HepG2 (cell line): ENCODE results near the gene SUPT4H1. TPM values are rescaled to one million over a fixed set of nuclear protein-coding genes. Genes with fewer than 3 reads are reported as not detected.

Experiments used
- ARNTL ChIP-seq: sonication (generic); formaldehyde crosslinking; IDR thresholded peaks from 2 replicates; pipeline ENCODE4 v1.4.0; 2020; ENCODE audit warnings: mild to moderate bottlenecking, missing genetic modification reagents
- CSRNP2 ChIP-seq: sonication (generic); formaldehyde crosslinking; conservative IDR thresholded peaks from 2 replicates; pipeline ENCODE4 v1.8.0; 2022; ENCODE audit warnings: low read depth, missing genetic modification reagents
- GATA4 ChIP-seq: sonication (generic); IDR thresholded peaks from 2 replicates; pipeline ENCODE4 v1.6.1; 2016; ENCODE audit warnings: antibody characterized with exemption, low read depth, borderline replicate concordance
- HNF4G ChIP-seq, 2 experiments: sonication (generic) in 1 of 2; formaldehyde crosslinking in 1 of 2; IDR thresholded peaks; 2 replicates each; pipeline versions ENCODE4 v1.4.0 to v1.6.1; 2011 to 2020; ENCODE audit warnings: borderline replicate concordance in 2 of 2, low read depth in 2 of 2, mild to moderate bottlenecking in 2 of 2, low read length in 1 of 2, missing genetic modification reagents in 1 of 2, moderate library complexity in 1 of 2
- JARID2 ChIP-seq: sonication (generic); formaldehyde crosslinking; IDR thresholded peaks from 2 replicates; pipeline ENCODE4 v1.8.1; 2023; ENCODE audit warnings: missing genetic modification reagents, inconsistent platforms; ENCODE audit not compliant: insufficient replicate concordance
- MTA1 ChIP-seq: sonication (generic); formaldehyde crosslinking; IDR thresholded peaks from 2 replicates; pipeline ENCODE4 v1.4.0; 2020; ENCODE audit warnings: missing genetic modification reagents, mild to moderate bottlenecking, borderline replicate concordance
- MYC ChIP-seq: sonication (generic); formaldehyde crosslinking; IDR thresholded peaks from 2 replicates; pipeline ENCODE4 v1.9.0; 2021; ENCODE audit warnings: missing genetic modification reagents, borderline replicate concordance
- SMYD3 ChIP-seq: sonication (generic); formaldehyde crosslinking; IDR thresholded peaks from 2 replicates; pipeline ENCODE4 v1.8.1; 2023; ENCODE audit warnings: mild to moderate bottlenecking, missing genetic modification reagents
- STAT5B ChIP-seq: sonication (generic); formaldehyde crosslinking; IDR thresholded peaks from 2 replicates; pipeline ENCODE4 v1.4.0; 2020; ENCODE audit warnings: missing genetic modification reagents
- ZNF431 ChIP-seq: sonication (generic); formaldehyde crosslinking; IDR thresholded peaks from 2 replicates; pipeline ENCODE4 v1.9.0; 2022; ENCODE audit warnings: missing genetic modification reagents, low read depth, mild to moderate bottlenecking, borderline replicate concordance
- ZNF747 ChIP-seq: sonication (generic); formaldehyde crosslinking; IDR thresholded peaks from 2 replicates; pipeline ENCODE4 v1.8.1; 2023; ENCODE audit warnings: missing genetic modification reagents, mild to moderate bottlenecking, borderline replicate concordance
- ZNF777 ChIP-seq: sonication (generic); formaldehyde crosslinking; IDR thresholded peaks from 2 replicates; pipeline ENCODE4 v1.4.0; 2020; ENCODE audit warnings: missing genetic modification reagents
- ZSCAN25 ChIP-seq: sonication (generic); formaldehyde crosslinking; IDR thresholded peaks from 2 replicates; pipeline ENCODE4 v1.8.0; 2022; ENCODE audit warnings: mild to moderate bottlenecking, missing genetic modification reagents
- polyA plus RNA-seq, 8 experiments: library from polyadenylated mRNA; depleted of rRNA in 3 of 8; stranded (reverse) in 7 of 8; unstranded in 1 of 8; fragments of >200 nt; fragmentation: Illumina TruSeq in 4 of 8; extraction: Trizol in 4 of 8; gene quantifications; 2 replicates each; pipeline versions ENCODE4 v1.2.1 to v1.2.3, GENCODE V29; 2011 to 2016; ENCODE audit warnings: low read depth in 4 of 8, missing spikeins in 1 of 8, mixed read lengths in 1 of 8; ENCODE audit not compliant: insufficient read depth in 1 of 8
- total RNA-seq, 5 experiments: library from RNA; depleted of rRNA; stranded (reverse); fragments of >200 nt; fragmentation: Illumina TruSeq; extraction: Trizol; gene quantifications; 2 replicates each; pipeline ENCODE4 v1.2.3, GENCODE V29; 2016; ENCODE audit warnings: low read depth in 1 of 5
- TF ChIP-seq, protein P1 (sequence below): sonication (generic); formaldehyde crosslinking; IDR thresholded peaks from 2 replicates; pipeline ENCODE4 v1.4.0; 2020; ENCODE audit warnings: mild to moderate bottlenecking, missing genetic modification reagents
- TF ChIP-seq, protein P2 (sequence below): sonication (generic); formaldehyde crosslinking; IDR thresholded peaks from 2 replicates; pipeline ENCODE4 v1.9.0; 2021; ENCODE audit warnings: missing genetic modification reagents, borderline replicate concordance
- TF ChIP-seq, protein P3 (sequence below): sonication (generic); formaldehyde crosslinking; IDR thresholded peaks from 2 replicates; pipeline ENCODE4 v1.4.0; 2020; ENCODE audit warnings: mild to moderate bottlenecking, missing genetic modification reagents
- TF ChIP-seq, protein P4 (sequence below): sonication (generic); formaldehyde crosslinking; IDR thresholded peaks from 2 replicates; pipeline ENCODE4 v1.4.0; 2020; ENCODE audit warnings: missing genetic modification reagents

The SUPT4H1 gene
- total and polyA plus RNA-seq, 2 of the 13 experiments (the other 11 are each of a cell fraction or from before 2014, with no cell fraction given): 155 to 244 TPM

- TF ChIP-seq, protein P1, sequence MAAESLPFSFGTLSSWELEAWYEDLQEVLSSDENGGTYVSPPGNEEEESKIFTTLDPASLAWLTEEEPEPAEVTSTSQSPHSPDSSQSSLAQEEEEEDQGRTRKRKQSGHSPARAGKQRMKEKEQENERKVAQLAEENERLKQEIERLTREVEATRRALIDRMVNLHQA (CRISPR knock-in tag): peak; percentile 28; the same call in 1 of the 2 replicates
- peak; percentile 69; the same call in 1 of the 2 replicates for TF ChIP-seq ZSCAN25 (CRISPR knock-in tag)
- TF ChIP-seq JARID2 (CRISPR knock-in tag): no peak
- 0 out of 2 replicates have a peak, but pooled peaks have one; percentile 60 for TF ChIP-seq SMYD3 (CRISPR knock-in tag)
- TF ChIP-seq, protein P2, sequence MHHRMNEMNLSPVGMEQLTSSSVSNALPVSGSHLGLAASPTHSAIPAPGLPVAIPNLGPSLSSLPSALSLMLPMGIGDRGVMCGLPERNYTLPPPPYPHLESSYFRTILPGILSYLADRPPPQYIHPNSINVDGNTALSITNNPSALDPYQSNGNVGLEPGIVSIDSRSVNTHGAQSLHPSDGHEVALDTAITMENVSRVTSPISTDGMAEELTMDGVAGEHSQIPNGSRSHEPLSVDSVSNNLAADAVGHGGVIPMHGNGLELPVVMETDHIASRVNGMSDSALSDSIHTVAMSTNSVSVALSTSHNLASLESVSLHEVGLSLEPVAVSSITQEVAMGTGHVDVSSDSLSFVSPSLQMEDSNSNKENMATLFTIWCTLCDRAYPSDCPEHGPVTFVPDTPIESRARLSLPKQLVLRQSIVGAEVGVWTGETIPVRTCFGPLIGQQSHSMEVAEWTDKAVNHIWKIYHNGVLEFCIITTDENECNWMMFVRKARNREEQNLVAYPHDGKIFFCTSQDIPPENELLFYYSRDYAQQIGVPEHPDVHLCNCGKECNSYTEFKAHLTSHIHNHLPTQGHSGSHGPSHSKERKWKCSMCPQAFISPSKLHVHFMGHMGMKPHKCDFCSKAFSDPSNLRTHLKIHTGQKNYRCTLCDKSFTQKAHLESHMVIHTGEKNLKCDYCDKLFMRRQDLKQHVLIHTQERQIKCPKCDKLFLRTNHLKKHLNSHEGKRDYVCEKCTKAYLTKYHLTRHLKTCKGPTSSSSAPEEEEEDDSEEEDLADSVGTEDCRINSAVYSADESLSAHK: 0 out of 2 replicates have a peak, but pooled peaks have one; percentile 54
- no peak for TF ChIP-seq STAT5B (CRISPR knock-in tag)
- peak; percentile 88 for TF ChIP-seq ARNTL (CRISPR knock-in tag)
- TF ChIP-seq, protein P3, sequence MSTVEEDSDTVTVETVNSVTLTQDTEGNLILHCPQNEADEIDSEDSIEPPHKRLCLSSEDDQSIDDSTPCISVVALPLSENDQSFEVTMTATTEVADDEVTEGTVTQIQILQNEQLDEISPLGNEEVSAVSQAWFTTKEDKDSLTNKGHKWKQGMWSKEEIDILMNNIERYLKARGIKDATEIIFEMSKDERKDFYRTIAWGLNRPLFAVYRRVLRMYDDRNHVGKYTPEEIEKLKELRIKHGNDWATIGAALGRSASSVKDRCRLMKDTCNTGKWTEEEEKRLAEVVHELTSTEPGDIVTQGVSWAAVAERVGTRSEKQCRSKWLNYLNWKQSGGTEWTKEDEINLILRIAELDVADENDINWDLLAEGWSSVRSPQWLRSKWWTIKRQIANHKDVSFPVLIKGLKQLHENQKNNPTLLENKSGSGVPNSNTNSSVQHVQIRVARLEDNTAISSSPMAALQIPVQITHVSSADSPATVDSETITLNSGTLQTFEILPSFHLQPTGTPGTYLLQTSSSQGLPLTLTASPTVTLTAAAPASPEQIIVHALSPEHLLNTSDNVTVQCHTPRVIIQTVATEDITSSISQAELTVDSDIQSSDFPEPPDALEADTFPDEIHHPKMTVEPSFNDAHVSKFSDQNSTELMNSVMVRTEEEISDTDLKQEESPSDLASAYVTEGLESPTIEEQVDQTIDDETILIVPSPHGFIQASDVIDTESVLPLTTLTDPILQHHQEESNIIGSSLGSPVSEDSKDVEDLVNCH (CRISPR knock-in tag): 0 out of 2 replicates have a peak, but pooled peaks have one; percentile 74
- TF ChIP-seq ZNF747: peak; percentile 78; the same call in 1 of the 2 replicates
- TF ChIP-seq, protein P4, sequence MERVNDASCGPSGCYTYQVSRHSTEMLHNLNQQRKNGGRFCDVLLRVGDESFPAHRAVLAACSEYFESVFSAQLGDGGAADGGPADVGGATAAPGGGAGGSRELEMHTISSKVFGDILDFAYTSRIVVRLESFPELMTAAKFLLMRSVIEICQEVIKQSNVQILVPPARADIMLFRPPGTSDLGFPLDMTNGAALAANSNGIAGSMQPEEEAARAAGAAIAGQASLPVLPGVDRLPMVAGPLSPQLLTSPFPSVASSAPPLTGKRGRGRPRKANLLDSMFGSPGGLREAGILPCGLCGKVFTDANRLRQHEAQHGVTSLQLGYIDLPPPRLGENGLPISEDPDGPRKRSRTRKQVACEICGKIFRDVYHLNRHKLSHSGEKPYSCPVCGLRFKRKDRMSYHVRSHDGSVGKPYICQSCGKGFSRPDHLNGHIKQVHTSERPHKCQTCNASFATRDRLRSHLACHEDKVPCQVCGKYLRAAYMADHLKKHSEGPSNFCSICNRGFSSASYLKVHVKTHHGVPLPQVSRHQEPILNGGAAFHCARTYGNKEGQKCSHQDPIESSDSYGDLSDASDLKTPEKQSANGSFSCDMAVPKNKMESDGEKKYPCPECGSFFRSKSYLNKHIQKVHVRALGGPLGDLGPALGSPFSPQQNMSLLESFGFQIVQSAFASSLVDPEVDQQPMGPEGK (CRISPR knock-in tag): peak; percentile 99
- TF ChIP-seq GATA4: 0 out of 2 replicates have a peak, but pooled peaks have one; percentile 45
- TF ChIP-seq ZNF777: peak; percentile 78
- peak; percentile 94; the same call in 1 of the 2 replicates for TF ChIP-seq ZNF431 (CRISPR knock-in tag)
- TF ChIP-seq MTA1 (CRISPR knock-in tag): peak; percentile 90
- peak; percentile 88 for TF ChIP-seq MYC (CRISPR knock-in tag)
- TF ChIP-seq CSRNP2: peak; percentile 67; the same call in 1 of the 2 replicates
- TF ChIP-seq HNF4G (IDR thresholded peaks at IDR 0.05; ENCODE audit: borderline replicate concordance, low read depth, low read length): no peak
- peak; percentile 55; the same call in 1 of the 2 replicates for TF ChIP-seq HNF4G (CRISPR knock-in tag; IDR thresholded peaks at IDR 0.05; ENCODE audit: borderline replicate concordance, low read depth)
Observed at GRCh38 chr17:58351831-58352595, at the start of gene SUPT4H1 (continued).
